Neural progenitor cell (in vitro differentiated cells): Measurements from ENCODE around the gene MINDY4.

Experiments
- EZH2phosphoT487 ChIP-seq: fragments of 200-600 bp; sonication (generic); IDR thresholded peaks from 2 replicates; pipeline ENCODE4 v1.6.1; 2017; ENCODE audit warnings: antibody characterized with exemption
- TF ChIP-seq, protein P1 (sequence below): fragments of 200-600 bp; sonication (generic); IDR thresholded peaks from 2 replicates; pipeline ENCODE4 v1.5.1; 2017; ENCODE audit warnings: antibody characterized with exemption, mild to moderate bottlenecking

DNA sequence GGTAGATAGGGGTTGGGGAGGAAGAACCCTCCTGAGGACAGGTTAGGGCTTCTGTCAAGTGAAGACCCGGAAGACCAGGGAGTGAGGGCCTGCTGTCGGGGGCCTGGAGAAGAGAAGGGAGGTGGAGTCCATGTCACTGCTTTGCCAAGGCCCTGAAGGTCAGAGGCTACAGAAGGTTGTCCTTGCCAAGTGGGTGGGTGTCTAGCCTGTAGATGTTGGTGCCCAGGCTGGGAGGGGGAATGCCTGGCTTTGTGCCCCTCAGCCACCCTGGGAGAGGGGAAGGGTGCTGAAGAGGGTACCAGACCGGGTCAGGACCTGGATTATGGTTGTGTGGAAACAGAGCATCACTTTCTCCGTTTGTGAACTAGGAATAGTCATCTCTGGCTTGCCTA, 73.3 kb downstream of the MINDY4 start:
- TF ChIP-seq, protein P1, sequence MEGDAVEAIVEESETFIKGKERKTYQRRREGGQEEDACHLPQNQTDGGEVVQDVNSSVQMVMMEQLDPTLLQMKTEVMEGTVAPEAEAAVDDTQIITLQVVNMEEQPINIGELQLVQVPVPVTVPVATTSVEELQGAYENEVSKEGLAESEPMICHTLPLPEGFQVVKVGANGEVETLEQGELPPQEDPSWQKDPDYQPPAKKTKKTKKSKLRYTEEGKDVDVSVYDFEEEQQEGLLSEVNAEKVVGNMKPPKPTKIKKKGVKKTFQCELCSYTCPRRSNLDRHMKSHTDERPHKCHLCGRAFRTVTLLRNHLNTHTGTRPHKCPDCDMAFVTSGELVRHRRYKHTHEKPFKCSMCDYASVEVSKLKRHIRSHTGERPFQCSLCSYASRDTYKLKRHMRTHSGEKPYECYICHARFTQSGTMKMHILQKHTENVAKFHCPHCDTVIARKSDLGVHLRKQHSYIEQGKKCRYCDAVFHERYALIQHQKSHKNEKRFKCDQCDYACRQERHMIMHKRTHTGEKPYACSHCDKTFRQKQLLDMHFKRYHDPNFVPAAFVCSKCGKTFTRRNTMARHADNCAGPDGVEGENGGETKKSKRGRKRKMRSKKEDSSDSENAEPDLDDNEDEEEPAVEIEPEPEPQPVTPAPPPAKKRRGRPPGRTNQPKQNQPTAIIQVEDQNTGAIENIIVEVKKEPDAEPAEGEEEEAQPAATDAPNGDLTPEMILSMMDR = no peak
- TF ChIP-seq EZH2phosphoT487 = no peak
